Measurements from ENCODE around the gene PTPN23.
"Not testable (repeated sequence)": the region's sequence is repeated elsewhere in the genome, so short reads cannot be mapped to it uniquely, and the experiment has no call there.

Gene PTPN23

GRCh38 chr3:47370020-47370419 is 10.8 kb upstream of the PTPN23 start:
- not testable (repeated sequence) for DNase-seq (ENCODE audit: low read depth in 2 of 2)

GRCh38 chr3:47370887-47371697 is 9.7 kb upstream of the PTPN23 start:
- DNase-seq (ENCODE audit: low read depth in 2 of 2) = no peak

GRCh38 chr3:47374587-47374986 is 6.2 kb upstream of the PTPN23 start:
- no peak for DNase-seq (ENCODE audit: low read depth in 2 of 2)

GRCh38 chr3:47376393-47376792 is 4.4 kb upstream of the PTPN23 start:
- no peak for DNase-seq (ENCODE audit: low read depth in 2 of 2)

- no peak for DNase-seq (ENCODE audit: low read depth in 2 of 2)
Measured at GRCh38 chr3:47377186-47377585, 3.6 kb upstream of the PTPN23 start.

GRCh38 chr3:47378869-47379268 is 2.0 kb upstream of the PTPN23 start:
- DNase-seq (ENCODE audit: low read depth in 2 of 2) = no peak

GRCh38 chr3:47379411-47379899 is 1.4 kb upstream of the PTPN23 start:
- no peak for DNase-seq (ENCODE audit: low read depth in 2 of 2)

GRCh38 chr3:47380026-47380600 is 708 bp upstream of the PTPN23 start:
- no peak for DNase-seq (ENCODE audit: low read depth in 2 of 2)

- DNase-seq (ENCODE audit: low read depth in 2 of 2) = peak; percentile 14 to 43
Measured at GRCh38 chr3:47381317-47382157, 716 bp downstream of the PTPN23 start.

- no peak for DNase-seq (ENCODE audit: low read depth in 2 of 2)
Measured at GRCh38 chr3:47384425-47384824, 3.6 kb downstream of the PTPN23 start.

GRCh38 chr3:47385007-47385406 is 4.2 kb downstream of the PTPN23 start:
- no peak for DNase-seq (ENCODE audit: low read depth in 2 of 2)

GRCh38 chr3:47385796-47386195 is 5.0 kb downstream of the PTPN23 start:
- DNase-seq (ENCODE audit: low read depth in 2 of 2) = no peak

- DNase-seq (ENCODE audit: low read depth in 2 of 2) = no peak
Measured at GRCh38 chr3:47392933-47393332, 12.1 kb downstream of the PTPN23 start.

GRCh38 chr3:47394140-47394870 is 13.5 kb downstream of the PTPN23 start:
- no peak for DNase-seq (ENCODE audit: low read depth in 2 of 2)

- DNase-seq (ENCODE audit: low read depth in 2 of 2) = no peak
Measured at GRCh38 chr3:47394881-47395280, 14.1 kb downstream of the PTPN23 start.

- no peak for DNase-seq (ENCODE audit: low read depth in 2 of 2)
Measured at GRCh38 chr3:47398228-47398627, 17.4 kb downstream of the PTPN23 start.

GRCh38 chr3:47399016-47399415 is 18.2 kb downstream of the PTPN23 start:
- DNase-seq (ENCODE audit: low read depth in 2 of 2) = no peak

- DNase-seq (ENCODE audit: low read depth in 2 of 2) = no peak
Measured at GRCh38 chr3:47399531-47400270, 18.9 kb downstream of the PTPN23 start.

GRCh38 chr3:47404431-47404876 is 23.6 kb downstream of the PTPN23 start:
- DNase-seq (ENCODE audit: low read depth in 2 of 2) = no peak

- no peak for DNase-seq (ENCODE audit: low read depth in 2 of 2)
Measured at GRCh38 chr3:47404955-47405790, 24.4 kb downstream of the PTPN23 start.

Measured in stimulated activated CD4-positive, alpha-beta T cell treated with anti-CD3 and anti-CD28 coated beads, Interleukin-1b, Interleukin-23, amount 100 ng/mL, for 1 hour (primary cell).